Loucy (cell line): ENCODE results near the gene PDE6B.

Experiments
- H2AFZ ChIP-seq: fragments of 200-600 bp; sonication (generic); 2 replicates; pipeline ENCODE4 v1.6.0; 2016; ENCODE audit warnings: antibody characterized with exemption, mild to moderate bottlenecking, low read length, moderate library complexity
- H3F3A ChIP-seq: fragments of 200-600 bp; 2 replicates; pipeline ENCODE4 v1.6.0; 2016; ENCODE audit warnings: antibody characterized with exemption, low read depth, mild to moderate bottlenecking
- H3K27me3 ChIP-seq: fragments of 200-600 bp; sonication (generic); 2 replicates; pipeline ENCODE4 v1.6.1; 2014; ENCODE audit warnings: low read length, mild to moderate bottlenecking; ENCODE audit not compliant: insufficient read depth, poor library complexity, severe bottlenecking
- H3K36me3 ChIP-seq: fragments of 200-600 bp; sonication (generic); 2 replicates; pipeline ENCODE4 v1.6.1; 2016; ENCODE audit warnings: low read length; ENCODE audit not compliant: insufficient read depth
- H3K4me1 ChIP-seq: fragments of 200-600 bp; sonication (generic); 2 replicates; pipeline ENCODE4 v1.5.1; 2014; ENCODE audit warnings: low read length, mild to moderate bottlenecking; ENCODE audit not compliant: insufficient read depth, poor library complexity, severe bottlenecking
- H3K4me2 ChIP-seq: fragments of 200-600 bp; sonication (generic); 2 replicates; pipeline ENCODE4 v1.6.0; 2014; ENCODE audit warnings: antibody characterized with exemption, low read length, low read depth, mild to moderate bottlenecking; ENCODE audit not compliant: poor library complexity, severe bottlenecking
- H3K4me3 ChIP-seq: fragments of 200-600 bp; sonication (generic); 2 replicates; pipeline ENCODE4 v1.5.1; 2014; ENCODE audit warnings: low read length, mild to moderate bottlenecking, mixed read lengths; ENCODE audit not compliant: poor library complexity, severe bottlenecking
- H3K79me2 ChIP-seq: fragments of 200-600 bp; sonication (generic); 2 replicates; pipeline ENCODE4 v1.6.1; 2014; ENCODE audit warnings: low read length; ENCODE audit not compliant: insufficient read depth
- H3K9ac ChIP-seq: fragments of 200-600 bp; sonication (generic); 2 replicates; pipeline ENCODE4 v1.6.0; 2014; ENCODE audit warnings: mild to moderate bottlenecking, low read depth, low read length, moderate library complexity; ENCODE audit not compliant: poor library complexity, severe bottlenecking
- H3K9me2 ChIP-seq: fragments of 200-600 bp; sonication (generic); replicated peaks from 2 replicates; pipeline ENCODE4 v1.6.1; 2016; ENCODE audit warnings: low read depth, low read length, mixed read lengths
- H3K9me3 ChIP-seq: fragments of 200-600 bp; sonication (generic); 2 replicates; pipeline ENCODE4 v1.6.1; 2014; ENCODE audit warnings: mild to moderate bottlenecking, antibody characterized with exemption, low read length, low read depth; ENCODE audit not compliant: insufficient read depth
- H4K20me1 ChIP-seq: fragments of 200-600 bp; sonication (generic); 2 replicates; pipeline ENCODE4 v1.6.0; 2014; ENCODE audit warnings: antibody characterized with exemption, low read length, mild to moderate bottlenecking; ENCODE audit not compliant: insufficient read depth, poor library complexity, severe bottlenecking
- CTCF ChIP-seq: fragments of 200-600 bp; sonication (generic); conservative IDR thresholded peaks from 2 replicates; pipeline ENCODE4 v1.5.1; 2014; ENCODE audit warnings: mild to moderate bottlenecking, antibody characterized with exemption, low read length
- EZH2phosphoT487 ChIP-seq: fragments of 200-600 bp; IDR thresholded peaks from 2 replicates; pipeline ENCODE4 v1.6.1; 2018; ENCODE audit warnings: antibody characterized with exemption, mild to moderate bottlenecking, moderate library complexity, borderline replicate concordance

Gene PDE6B

GRCh38 chr4:657834-658667, 32.7 kb downstream of the PDE6B start:
- Histone ChIP-seq H3K79me2 (no peaks in the 10 kb centered on the region), H3K4me3 (no peak overlapping the region), H3K9ac (no peak overlapping the region), H3K27me3 (no peaks in the 10 kb centered on the region), H3K9me3 (peaks cover 3% of the 10 kb centered on the region; the same call in 1 of the 2 replicates), H3K9me2 (no peaks in the 10 kb centered on the region), H3K4me1 (peaks cover 2% of the 10 kb centered on the region), H3K36me3 (no peaks in the 10 kb centered on the region), H3F3A (no peaks in the 10 kb centered on the region), H2AFZ (no peak overlapping the region), H3K4me2 (no peak overlapping the region), H4K20me1 (no peaks in the 10 kb centered on the region)
- no peak for TF ChIP-seq EZH2phosphoT487
- no peak for TF ChIP-seq CTCF

- Histone ChIP-seq H3K4me2 (no peak overlapping the region), H3K9me2 (no peaks in the 10 kb centered on the region), H3K4me1 (peaks cover 4% of the 10 kb centered on the region), H3K27me3 (no peaks in the 10 kb centered on the region), H3K79me2 (no peaks in the 10 kb centered on the region), H3K9ac (no peak overlapping the region), H2AFZ (no peak overlapping the region), H3K4me3 (no peak overlapping the region), H3K36me3 (no peaks in the 10 kb centered on the region), H3K9me3 (peaks cover 3% of the 10 kb centered on the region; the same call in 1 of the 2 replicates), H3F3A (no peaks in the 10 kb centered on the region), H4K20me1 (no peaks in the 10 kb centered on the region)
- TF ChIP-seq EZH2phosphoT487 = no peak
- no peak for TF ChIP-seq CTCF
These were observed 33.6 kb downstream of the PDE6B start for GRCh38 chr4:658681-659667.

- H2AFZ ChIP-seq = no peak overlapping the region
- TF ChIP-seq CTCF (no peak), EZH2phosphoT487 (no peak)
- H3K79me2 ChIP-seq = peaks cover 7% of the 10 kb centered on the region; the same call in 1 of the 2 replicates
- peaks cover 12% of the 10 kb centered on the region for H3K4me1 ChIP-seq
- H3F3A ChIP-seq = no peaks in the 10 kb centered on the region
- no peaks in the 10 kb centered on the region for H4K20me1 ChIP-seq
- H3K27me3 ChIP-seq = no peaks in the 10 kb centered on the region
- H3K4me3 ChIP-seq = no peak overlapping the region
- no peaks in the 10 kb centered on the region for H3K9me2 ChIP-seq
- H3K9ac ChIP-seq = no peak overlapping the region
- H3K36me3 ChIP-seq = no peaks in the 10 kb centered on the region
- H3K9me3 ChIP-seq = peaks cover 3% of the 10 kb centered on the region; the same call in 1 of the 2 replicates
- no peak overlapping the region for H3K4me2 ChIP-seq
These were observed 34.5 kb downstream of the PDE6B start for GRCh38 chr4:659851-660250.
